AG04450 (cell line): ENCODE measurements around the gene SLC7A14. TPM values are rescaled to one million over a fixed set of nuclear protein-coding genes. Genes with fewer than 3 reads are reported as not detected.

Experiments
- CTCF ChIA-PET: fragments of 300-600, 350-600 bp; formaldehyde crosslinking; extraction: SDS; loops from one replicate; lab custom pipeline; 2022; ENCODE audit warnings: antibody characterized with exemption, inconsistent platforms; lab: Charles Lee
- POLR2A ChIA-PET: fragments of 350-600 bp; formaldehyde crosslinking; extraction: SDS; loops from one replicate; lab custom pipeline; 2021; ENCODE audit warnings: antibody characterized with exemption, inconsistent platforms; lab: Yijun Ruan, JAX
- DNase-seq: peaks from one replicate; pipeline ENCODE4 v3.0.0-alpha.2; 2011; ENCODE audit warnings: low read depth, low spot score
- H3K27ac ChIP-seq: one replicate; pipeline ENCODE4 v1.5.1; 2012; ENCODE audit warnings: low read depth, low read length, control low read depth
- H3K27me3 ChIP-seq: one replicate; pipeline ENCODE4 v1.6.0; 2012; ENCODE audit warnings: low read length; ENCODE audit not compliant: control insufficient read depth, insufficient read depth
- H3K4me3 ChIP-seq: 2 replicates; pipeline ENCODE4 v1.5.1; 2011; ENCODE audit warnings: mild to moderate bottlenecking, low read depth, low read length, control low read depth
- H3K9me3 ChIP-seq: 2 replicates; pipeline ENCODE4 v1.5.1; 2012; ENCODE audit warnings: low read length; ENCODE audit not compliant: control insufficient read depth, insufficient read depth
- polyA plus RNA-seq: library from polyadenylated mRNA; depleted of rRNA; stranded (reverse); fragments of >200 nt; gene quantifications from 2 replicates; pipeline ENCODE4 v1.2.3, GENCODE V29; 2011
- TF ChIP-seq, protein P1 (sequence below): IDR thresholded peaks from 2 replicates; pipeline ENCODE4 v1.5.1; 2011; ENCODE audit warnings: low read depth, low read length, control low read depth, inconsistent platforms

Gene SLC7A14
- polyA plus RNA-seq, 1 experiment, result 2.3 TPM

DNA sequence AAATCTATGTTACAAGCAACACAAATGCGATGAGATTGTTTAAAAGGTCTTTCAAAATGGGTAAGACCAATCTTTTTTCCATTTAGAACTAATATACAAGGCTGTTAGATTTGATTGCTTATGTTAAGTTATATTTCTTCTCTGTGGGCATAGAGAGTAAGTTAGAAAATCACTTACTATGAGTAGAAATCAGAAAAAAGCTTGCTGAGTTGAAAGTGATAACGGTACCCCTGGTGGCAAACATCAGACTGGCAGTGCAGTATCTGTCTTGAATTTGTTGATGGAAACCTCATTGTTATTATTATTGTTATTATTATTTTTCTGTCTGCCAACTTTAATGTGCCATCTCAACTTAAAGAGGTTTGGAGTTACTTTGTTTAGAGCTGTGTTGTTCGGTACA, 154.8 kb downstream of the SLC7A14 start:
- no peak for DNase-seq
- POLR2A ChIA-PET, result no interaction called here
- TF ChIP-seq, protein P1, sequence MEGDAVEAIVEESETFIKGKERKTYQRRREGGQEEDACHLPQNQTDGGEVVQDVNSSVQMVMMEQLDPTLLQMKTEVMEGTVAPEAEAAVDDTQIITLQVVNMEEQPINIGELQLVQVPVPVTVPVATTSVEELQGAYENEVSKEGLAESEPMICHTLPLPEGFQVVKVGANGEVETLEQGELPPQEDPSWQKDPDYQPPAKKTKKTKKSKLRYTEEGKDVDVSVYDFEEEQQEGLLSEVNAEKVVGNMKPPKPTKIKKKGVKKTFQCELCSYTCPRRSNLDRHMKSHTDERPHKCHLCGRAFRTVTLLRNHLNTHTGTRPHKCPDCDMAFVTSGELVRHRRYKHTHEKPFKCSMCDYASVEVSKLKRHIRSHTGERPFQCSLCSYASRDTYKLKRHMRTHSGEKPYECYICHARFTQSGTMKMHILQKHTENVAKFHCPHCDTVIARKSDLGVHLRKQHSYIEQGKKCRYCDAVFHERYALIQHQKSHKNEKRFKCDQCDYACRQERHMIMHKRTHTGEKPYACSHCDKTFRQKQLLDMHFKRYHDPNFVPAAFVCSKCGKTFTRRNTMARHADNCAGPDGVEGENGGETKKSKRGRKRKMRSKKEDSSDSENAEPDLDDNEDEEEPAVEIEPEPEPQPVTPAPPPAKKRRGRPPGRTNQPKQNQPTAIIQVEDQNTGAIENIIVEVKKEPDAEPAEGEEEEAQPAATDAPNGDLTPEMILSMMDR, result peak; percentile 25
- Histone ChIP-seq H3K9me3 (no peaks in the 10 kb centered on the region), H3K27me3 (no peaks in the 10 kb centered on the region), H3K4me3 (no peak overlapping the region), H3K27ac (no peak overlapping the region)
- CTCF ChIA-PET, result interaction anchor here (1.2 to 2.4 kb wide), 5 partner anchors 12 to 418 kb away, joined by 4 to 11 read pairs (median 5); partner anchors contain the start of gene CLDN11

DNA sequence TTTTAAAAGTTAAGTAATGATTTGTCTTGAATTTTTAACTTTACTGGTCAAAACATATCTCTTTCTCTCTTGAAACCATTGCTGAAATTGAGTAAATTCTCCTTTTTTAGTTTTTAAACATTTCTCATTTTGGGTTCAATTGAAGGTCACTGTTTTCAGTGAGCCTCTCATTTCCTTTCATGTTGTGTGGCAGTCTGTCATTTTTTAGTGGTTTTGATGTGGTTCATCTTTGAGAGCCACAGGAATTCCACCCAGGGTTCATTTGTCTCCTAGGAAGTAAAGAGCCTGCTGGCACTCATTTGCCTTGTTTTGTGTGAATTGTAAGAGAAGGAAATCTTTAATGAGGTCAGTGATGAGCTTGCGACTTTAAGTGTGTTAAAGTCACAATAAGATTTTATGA, 156.8 kb downstream of the SLC7A14 start:
- no peak for DNase-seq
- H3K9me3 ChIP-seq, result no peaks in the 10 kb centered on the region
- TF ChIP-seq, protein P1, result no peak
- no peak overlapping the region for H3K27ac ChIP-seq
- CTCF ChIA-PET, result interaction anchor here (1.0 to 1.7 kb wide), 2 partner anchors 70 to 383 kb away, joined by 3 read pairs; no protein-coding TSS in a partner anchor
- H3K4me3 ChIP-seq, result no peak overlapping the region
- POLR2A ChIA-PET, result no interaction called here
- no peaks in the 10 kb centered on the region for H3K27me3 ChIP-seq

DNA sequence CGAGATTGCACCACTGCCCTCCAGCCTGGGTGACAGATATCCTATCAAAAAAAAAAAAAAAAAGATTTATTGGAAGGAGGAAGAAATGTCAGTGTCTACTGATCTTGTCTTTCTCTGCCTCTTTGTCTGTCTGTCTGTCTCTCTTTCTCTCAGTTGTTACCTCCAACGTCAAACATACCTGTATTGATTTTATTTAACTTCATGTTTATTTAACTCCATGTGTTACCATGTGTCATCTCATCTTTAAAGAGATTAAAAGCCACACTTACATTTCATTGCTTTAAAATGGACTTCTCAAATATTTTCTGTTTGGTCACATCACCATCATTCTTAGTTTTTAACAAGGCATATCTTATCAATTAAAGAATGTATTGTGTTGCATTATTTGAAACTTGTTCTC, 157.8 kb downstream of the SLC7A14 start:
- no peak overlapping the region for H3K27ac ChIP-seq
- TF ChIP-seq, protein P1, result no peak
- peaks cover under 1% of the 10 kb centered on the region; the same call in 1 of the 2 replicates for H3K9me3 ChIP-seq
- CTCF ChIA-PET, result no interaction called here
- H3K4me3 ChIP-seq, result no peak overlapping the region
- DNase-seq, result no peak
- H3K27me3 ChIP-seq, result no peaks in the 10 kb centered on the region
- POLR2A ChIA-PET, result interaction anchor here (0.6 kb wide), 1 partner anchor 332 kb away, joined by 3 read pairs; no protein-coding TSS in a partner anchor

DNA sequence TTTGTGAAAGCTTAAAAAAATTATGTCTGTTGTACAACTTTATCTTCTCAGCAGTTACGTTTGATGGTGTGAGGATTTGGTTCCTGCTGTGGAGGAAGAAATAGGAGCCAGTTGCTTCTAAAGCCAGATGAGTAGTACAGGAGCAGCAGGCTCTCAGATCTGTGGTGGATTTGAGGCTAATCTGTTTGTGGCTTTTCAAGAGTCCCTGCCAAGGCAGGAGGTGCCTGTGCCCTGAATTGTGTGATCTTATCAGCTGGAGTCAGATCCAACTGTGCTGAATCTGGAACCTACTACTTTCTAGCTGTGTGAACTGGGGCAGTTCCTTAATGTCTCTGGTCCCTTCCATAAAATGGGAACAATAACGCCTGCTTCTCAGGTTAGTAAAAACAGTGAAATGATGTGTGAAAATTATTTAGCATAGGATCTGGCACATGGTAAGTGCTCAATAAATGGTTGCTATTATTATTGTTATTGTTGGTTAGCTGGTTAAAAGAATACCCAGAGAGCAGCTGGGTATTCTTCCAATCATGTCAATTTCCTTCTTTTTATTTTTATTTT, 159.6 kb downstream of the SLC7A14 start:
- no peak overlapping the region for H3K27ac ChIP-seq
- DNase-seq, result no peak
- TF ChIP-seq, protein P1, result no peak
- H3K9me3 ChIP-seq, result peaks cover 3% of the 10 kb centered on the region; the same call in 1 of the 2 replicates
- no peak overlapping the region for H3K4me3 ChIP-seq
- CTCF ChIA-PET, result interaction anchor here (0.9 to 1.6 kb wide), 2 partner anchors 13 to 385 kb away, joined by 3 to 5 read pairs; no protein-coding TSS in a partner anchor
- H3K27me3 ChIP-seq, result no peaks in the 10 kb centered on the region
- POLR2A ChIA-PET, result no interaction called here

DNA sequence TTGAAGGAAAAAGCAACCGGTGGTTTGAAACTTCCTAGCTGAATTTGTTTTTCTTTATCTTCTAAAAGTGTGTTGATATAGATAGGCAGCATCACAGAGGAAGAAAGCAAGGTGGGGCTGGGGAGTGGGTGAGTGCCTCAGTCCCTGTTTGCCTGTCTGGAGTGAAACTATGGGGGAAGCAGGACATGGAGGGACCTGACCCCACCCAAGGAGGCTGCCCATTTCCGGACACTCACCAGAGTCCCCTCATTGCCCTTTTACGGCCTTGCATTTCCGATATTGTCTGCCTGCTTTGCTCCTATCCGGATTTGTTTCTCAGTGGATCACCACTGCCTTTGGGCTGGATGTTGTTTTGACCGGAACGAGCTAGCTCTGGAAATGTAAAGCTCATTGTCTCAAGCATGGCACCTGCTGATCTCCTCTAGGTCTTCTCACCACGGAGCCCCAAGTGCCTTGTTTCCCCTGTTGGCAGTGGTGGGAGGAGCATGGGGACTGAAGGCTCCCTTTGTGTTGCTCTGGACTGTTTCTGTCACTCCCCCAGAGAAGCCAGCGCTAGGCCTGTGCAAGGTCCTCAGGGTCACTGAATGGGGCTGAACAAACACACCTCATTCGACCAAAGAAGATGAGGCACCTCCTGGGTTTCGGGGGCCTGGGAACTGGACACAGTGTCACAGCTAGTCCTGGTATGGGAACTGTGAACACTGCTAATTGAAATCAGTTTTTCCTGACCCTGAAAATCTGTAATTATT, 160.2 kb downstream of the SLC7A14 start:
- ChIA-PET POLR2A (no interaction called here), CTCF (interaction anchor here (0.9 to 1.6 kb wide), 2 partner anchors 12 to 386 kb away, joined by 3 to 5 read pairs; no protein-coding TSS in a partner anchor)
- Histone ChIP-seq H3K4me3 (no peak overlapping the region), H3K27me3 (no peaks in the 10 kb centered on the region), H3K27ac (no peak overlapping the region), H3K9me3 (peaks cover 3% of the 10 kb centered on the region; the same call in 1 of the 2 replicates)
- DNase-seq, result no peak
- TF ChIP-seq, protein P1, result no peak
